ENCODE results near the gene PIK3C2B. TPM values are rescaled to one million over a fixed set of nuclear protein-coding genes. Genes with fewer than 3 reads are reported as not detected.
"Not testable (repeated sequence)": the region's sequence is repeated elsewhere in the genome, so short reads cannot be mapped to it uniquely, and the experiment has no call there.

Gene PIK3C2B
- total RNA-seq, 3 donors from 2014 or later: 13.6 to 18.1 (median 15.6) TPM

GRCh38 chr1:204517382-204517781 is 22.8 kb upstream of the PIK3C2B start:
- not testable (repeated sequence) for H3K4me3 Mint-ChIP-seq; H3K27me3 Mint-ChIP-seq (ENCODE audit: low read depth); DNase-seq; H3K9me3 Mint-ChIP-seq; ATAC-seq
- peaks cover 21% of the 10 kb centered on the region for H3K36me3 Mint-ChIP-seq (ENCODE audit: insufficient read depth)
- peaks cover 66% of the 10 kb centered on the region for H3K4me1 Mint-ChIP-seq (ENCODE audit: low read depth)

- DNase-seq (peak; percentile 89), ATAC-seq (peak; percentile 88 to 91)
- Mint-ChIP-seq H3K36me3 (ENCODE audit: insufficient read depth) (peaks cover 16% of the 10 kb centered on the region), H3K4me1 (ENCODE audit: low read depth) (peaks cover 60% of the 10 kb centered on the region), H3K4me3 (no peak within 1 kb of the TSS), H3K9me3 (no peaks in the 10 kb centered on the region), H3K27me3 (ENCODE audit: low read depth) (no peaks in the 10 kb centered on the region)
These were observed 21.7 kb upstream of the PIK3C2B start, which contains the start of gene MDM4 for GRCh38 chr1:204516180-204516879. Gene MDM4 (plus strand): TSS chr1:204516406. CDS start chr1:204525519, 9,113 bp downstream.

GRCh38 chr1:204514828-204515227 is 20.2 kb upstream of the PIK3C2B start:
- Mint-ChIP-seq H3K36me3 (ENCODE audit: insufficient read depth) (peaks cover 10% of the 10 kb centered on the region), H3K9me3 (no peaks in the 10 kb centered on the region), H3K27me3 (ENCODE audit: low read depth) (no peaks in the 10 kb centered on the region), H3K4me3 (no peak overlapping the region), H3K4me1 (ENCODE audit: low read depth) (peaks cover 48% of the 10 kb centered on the region)
- DNase-seq: no peak
- ATAC-seq: no peak

- Mint-ChIP-seq H3K4me1 (ENCODE audit: low read depth) (peaks cover 32% of the 10 kb centered on the region), H3K4me3 (peak overlapping the region; percentile 88), H3K27me3 (ENCODE audit: low read depth) (no peaks in the 10 kb centered on the region), H3K9me3 (no peaks in the 10 kb centered on the region), H3K36me3 (ENCODE audit: insufficient read depth) (peaks cover 2% of the 10 kb centered on the region)
- ATAC-seq: no peak
- DNase-seq: peak; percentile 26
These were observed 18.6 kb upstream of the PIK3C2B start for GRCh38 chr1:204513117-204513716.

GRCh38 chr1:204511366-204511765 is 16.8 kb upstream of the PIK3C2B start:
- no peaks in the 10 kb centered on the region for H3K36me3 Mint-ChIP-seq (ENCODE audit: insufficient read depth)
- no peak for DNase-seq
- peaks cover under 1% of the 10 kb centered on the region for H3K27me3 Mint-ChIP-seq (ENCODE audit: low read depth)
- ATAC-seq: no peak
- H3K4me1 Mint-ChIP-seq (ENCODE audit: low read depth): peaks cover 31% of the 10 kb centered on the region
- H3K9me3 Mint-ChIP-seq: no peaks in the 10 kb centered on the region
- no peak overlapping the region for H3K4me3 Mint-ChIP-seq

GRCh38 chr1:204509186-204509635 is 14.6 kb upstream of the PIK3C2B start:
- ATAC-seq (no peak), DNase-seq (no peak)
- H3K4me3 Mint-ChIP-seq: no peak overlapping the region
- H3K36me3 Mint-ChIP-seq (ENCODE audit: insufficient read depth): no peaks in the 10 kb centered on the region
- no peaks in the 10 kb centered on the region for H3K9me3 Mint-ChIP-seq
- peaks cover 2% of the 10 kb centered on the region for H3K27me3 Mint-ChIP-seq (ENCODE audit: low read depth)
- peaks cover 35% of the 10 kb centered on the region for H3K4me1 Mint-ChIP-seq (ENCODE audit: low read depth)

GRCh38 chr1:204507317-204508105 is 12.9 kb upstream of the PIK3C2B start:
- no peak for DNase-seq
- peak overlapping the region; percentile 85 for H3K4me3 Mint-ChIP-seq
- peaks cover 2% of the 10 kb centered on the region for H3K27me3 Mint-ChIP-seq (ENCODE audit: low read depth)
- no peaks in the 10 kb centered on the region for H3K9me3 Mint-ChIP-seq
- peak; percentile 13 for ATAC-seq
- no peaks in the 10 kb centered on the region for H3K36me3 Mint-ChIP-seq (ENCODE audit: insufficient read depth)
- peaks cover 30% of the 10 kb centered on the region for H3K4me1 Mint-ChIP-seq (ENCODE audit: low read depth)

GRCh38 chr1:204506969-204507316 is 12.3 kb upstream of the PIK3C2B start:
- Mint-ChIP-seq H3K9me3 (no peaks in the 10 kb centered on the region), H3K4me1 (ENCODE audit: low read depth) (peaks cover 28% of the 10 kb centered on the region), H3K4me3 (peak overlapping the region; percentile 85), H3K36me3 (ENCODE audit: insufficient read depth) (no peaks in the 10 kb centered on the region), H3K27me3 (ENCODE audit: low read depth) (peaks cover 2% of the 10 kb centered on the region)
- ATAC-seq (peak; percentile 81 to 83), DNase-seq (peak; percentile 89)

GRCh38 chr1:204506201-204506968 is 11.8 kb upstream of the PIK3C2B start:
- DNase-seq: peak; percentile 69
- H3K9me3 Mint-ChIP-seq: no peaks in the 10 kb centered on the region
- H3K4me1 Mint-ChIP-seq (ENCODE audit: low read depth): peaks cover 27% of the 10 kb centered on the region
- H3K36me3 Mint-ChIP-seq (ENCODE audit: insufficient read depth): no peaks in the 10 kb centered on the region
- ATAC-seq: peak; percentile 82 to 85
- H3K27me3 Mint-ChIP-seq (ENCODE audit: low read depth): peaks cover 2% of the 10 kb centered on the region
- peak overlapping the region; percentile 85 for H3K4me3 Mint-ChIP-seq

- H3K4me3 Mint-ChIP-seq: peak overlapping the region; percentile 85
These were observed 11.1 kb upstream of the PIK3C2B start for GRCh38 chr1:204505674-204506200.

GRCh38 chr1:204503913-204504519 is 9.4 kb upstream of the PIK3C2B start:
- Mint-ChIP-seq H3K36me3 (ENCODE audit: insufficient read depth) (no peaks in the 10 kb centered on the region), H3K9me3 (no peaks in the 10 kb centered on the region), H3K4me3 (no peak overlapping the region), H3K4me1 (ENCODE audit: low read depth) (peaks cover 24% of the 10 kb centered on the region), H3K27me3 (ENCODE audit: low read depth) (peaks cover 2% of the 10 kb centered on the region)
- DNase-seq (no peak), ATAC-seq (no peak)

More at GRCh38 chr1:204505674-204506200, 11.1 kb upstream of the PIK3C2B start:
- ATAC-seq: no peak
- Mint-ChIP-seq H3K27me3 (ENCODE audit: low read depth) (peaks cover 2% of the 10 kb centered on the region), H3K9me3 (no peaks in the 10 kb centered on the region), H3K4me1 (ENCODE audit: low read depth) (peaks cover 24% of the 10 kb centered on the region), H3K36me3 (ENCODE audit: insufficient read depth) (no peaks in the 10 kb centered on the region)
- no peak for DNase-seq

GRCh38 chr1:204503122-204503912 is 8.7 kb upstream of the PIK3C2B start:
- no peak for ATAC-seq
- DNase-seq: no peak
- Mint-ChIP-seq H3K36me3 (ENCODE audit: insufficient read depth) (no peaks in the 10 kb centered on the region), H3K4me1 (ENCODE audit: low read depth) (peaks cover 24% of the 10 kb centered on the region), H3K27me3 (ENCODE audit: low read depth) (peaks cover 2% of the 10 kb centered on the region), H3K4me3 (no peak overlapping the region), H3K9me3 (no peaks in the 10 kb centered on the region)

GRCh38 chr1:204502241-204502640 is 7.6 kb upstream of the PIK3C2B start:
- DNase-seq (no peak), ATAC-seq (no peak)
- Mint-ChIP-seq H3K4me1 (ENCODE audit: low read depth) (peaks cover 18% of the 10 kb centered on the region), H3K27me3 (ENCODE audit: low read depth) (peaks cover 2% of the 10 kb centered on the region), H3K4me3 (no peak overlapping the region), H3K36me3 (ENCODE audit: insufficient read depth) (no peaks in the 10 kb centered on the region), H3K9me3 (no peaks in the 10 kb centered on the region)
